Caco-2 (cell line): Measurements from ENCODE around the gene AGO3. TPM values are rescaled to one million over a fixed set of nuclear protein-coding genes. Genes with fewer than 3 reads are reported as not detected.
"Not testable (repeated sequence)": the region's sequence is repeated elsewhere in the genome, so short reads cannot be mapped to it uniquely, and the experiment has no call there.

Experiments used
- BruUV-seq: library from RNA; stranded (reverse); fragments of 400-500 nt; replicated peaks from 2 replicates; lab custom pipeline; 2021; lab: Mats Ljungman, UMichigan
- CTCF ChIA-PET: fragments of 300-600 bp; sonication (Branson Sonifier 250); formaldehyde crosslinking; loops from one replicate; lab custom pipeline; 2022; ENCODE audit warnings: antibody characterized with exemption; lab: Charles Lee
- POLR2A ChIA-PET: fragments of 300-600 bp; sonication (Branson Sonifier 250); formaldehyde crosslinking; loops from one replicate; lab custom pipeline; 2022; ENCODE audit warnings: antibody characterized with exemption; lab: Charles Lee
- DNase-seq, 2 experiments: peaks; one replicate each; pipeline versions ENCODE4 v3.0.0 to v3.0.0-alpha.2; 2020 to 2022
- H3K27me3 ChIP-seq: replicated peaks from 2 replicates; pipeline ENCODE4 v1.6.0; 2011; ENCODE audit warnings: low read length; ENCODE audit not compliant: control insufficient read depth, insufficient read depth
- H3K36me3 ChIP-seq: 2 replicates; pipeline ENCODE4 v1.5.1; 2011; ENCODE audit warnings: low read length; ENCODE audit not compliant: control insufficient read depth, insufficient read depth
- H3K4me1 ChIP-seq: fragments of 250-450 bp; sonication (Bioruptor Pico); 2 replicates; pipeline ENCODE4 v1.5.1; 2020; ENCODE audit warnings: mild to moderate bottlenecking
- H3K4me3 ChIP-seq: 2 replicates; pipeline ENCODE4 v1.5.1; 2011; ENCODE audit warnings: low read depth, mild to moderate bottlenecking, control low read depth, low read length
- H3K9me3 ChIP-seq: fragments of 250-450 bp; sonication (Bioruptor Pico); 2 replicates; pipeline ENCODE4 v1.5.1; 2020; ENCODE audit warnings: mild to moderate bottlenecking, moderate library complexity
- H3K27ac Mint-ChIP-seq: one replicate; pipeline ENCODE4 v1.8.0; 2022; ENCODE audit warnings: mixed read lengths; ENCODE audit not compliant: unreplicated experiment
- H3K27me3 Mint-ChIP-seq: one replicate; pipeline ENCODE4 v1.8.0; 2022; ENCODE audit warnings: mixed read lengths; ENCODE audit not compliant: insufficient read depth, unreplicated experiment
- H3K36me3 Mint-ChIP-seq: one replicate; pipeline ENCODE4 v1.8.0; 2022; ENCODE audit warnings: mild to moderate bottlenecking, mixed read lengths; ENCODE audit not compliant: insufficient read depth, unreplicated experiment
- H3K4me1 Mint-ChIP-seq: one replicate; pipeline ENCODE4 v1.8.0; 2022; ENCODE audit warnings: low read depth, mixed read lengths; ENCODE audit not compliant: unreplicated experiment
- H3K4me3 Mint-ChIP-seq: one replicate; pipeline ENCODE4 v1.8.0; 2022; ENCODE audit warnings: mild to moderate bottlenecking, moderate library complexity, mixed read lengths; ENCODE audit not compliant: unreplicated experiment
- H3K9me3 Mint-ChIP-seq: one replicate; pipeline ENCODE4 v1.8.0; 2022; ENCODE audit warnings: mixed read lengths; ENCODE audit not compliant: unreplicated experiment
- CTCF ChIP-seq, 2 experiments: fragments of 200-600 bp in 1 of 2; IDR thresholded peaks; 1 replicate in 1 of 2; 2 replicates in 1 of 2; pipeline versions ENCODE4 v1.5.1 to v1.8.0; 2011 to 2022; ENCODE audit warnings: antibody characterized with exemption in 1 of 2, control low read depth in 1 of 2, inconsistent platforms in 1 of 2, low read depth in 1 of 2, low read length in 1 of 2, mild to moderate bottlenecking in 1 of 2, moderate library complexity in 1 of 2; ENCODE audit not compliant: insufficient read depth in 1 of 2, severe bottlenecking in 1 of 2, unreplicated experiment in 1 of 2
- intact Hi-C: fragments of 100-400 bp; cut with micrococcal nuclease; formaldehyde crosslinking; loops from one replicate; pipeline ENCODE4 v1.10.0; 2022; ENCODE audit not compliant: unreplicated experiment
- total RNA-seq: library from RNA; stranded (reverse); gene quantifications from 2 replicates; pipeline ENCODE4 v1.2.3, GENCODE V29; 2022

AGO3 gene
- total RNA-seq, 1 experiment from 2014 or later, result 18.1 TPM

GRCh38 chr1:35888255-35888654 lies 42.6 kb upstream of the AGO3 start:
- H3K9me3 Mint-ChIP-seq, result no peaks in the 10 kb centered on the region
- no peaks in the 10 kb centered on the region for H3K9me3 ChIP-seq

GRCh38 chr1:35888981-35889380 lies 41.9 kb upstream of the AGO3 start:
- H3K9me3 Mint-ChIP-seq, intact Hi-C loops, H3K27ac Mint-ChIP-seq, CTCF ChIA-PET, H3K36me3 ChIP-seq, H3K27me3 Mint-ChIP-seq, H3K4me3 Mint-ChIP-seq, H3K9me3 ChIP-seq, H3K4me3 ChIP-seq, POLR2A ChIA-PET, BruUV-seq, H3K27me3 ChIP-seq, DNase-seq: not testable (repeated sequence)
- H3K4me1 ChIP-seq, result peaks cover 14% of the 10 kb centered on the region
- Mint-ChIP-seq H3K36me3 (peaks cover 19% of the 10 kb centered on the region), H3K4me1 (peaks cover 20% of the 10 kb centered on the region)

More at GRCh38 chr1:35888255-35888654, 42.6 kb upstream of the AGO3 start:
- Mint-ChIP-seq H3K27ac (no peak overlapping the region), H3K4me3 (no peak overlapping the region), H3K36me3 (peaks cover 17% of the 10 kb centered on the region), H3K4me1 (peaks cover 20% of the 10 kb centered on the region), H3K27me3 (no peaks in the 10 kb centered on the region)
- intact Hi-C loops, result no loop called here
- BruUV-seq, result no TSS peak
- Histone ChIP-seq H3K27me3 (no peaks in the 10 kb centered on the region), H3K4me3 (no peak overlapping the region), H3K36me3 (no peaks in the 10 kb centered on the region), H3K4me1 (peaks cover 14% of the 10 kb centered on the region)
- DNase-seq, result no peak
- CTCF ChIA-PET, result no interaction called here
- POLR2A ChIA-PET, result no interaction called here
- TF ChIP-seq CTCF (IDR thresholded peaks at IDR 0.05; ENCODE audit: insufficient read depth in 1 of 2, low read depth in 1 of 2, low read length in 1 of 2, severe bottlenecking in 1 of 2, unreplicated experiment in 1 of 2), result no peak

GRCh38 chr1:35893051-35893879 lies 37.6 kb upstream of the AGO3 start:
- H3K36me3 Mint-ChIP-seq, result peaks cover 21% of the 10 kb centered on the region
- H3K27ac Mint-ChIP-seq, result no peak overlapping the region
- DNase-seq, result no peak
- no peaks in the 10 kb centered on the region for H3K36me3 ChIP-seq
- H3K4me1 Mint-ChIP-seq, result no peaks in the 10 kb centered on the region
- CTCF ChIA-PET, result no interaction called here
- POLR2A ChIA-PET, result no interaction called here
- BruUV-seq, result no TSS peak
- intact Hi-C loops, result no loop called here
- no peaks in the 10 kb centered on the region for H3K9me3 Mint-ChIP-seq
- H3K27me3 Mint-ChIP-seq, result no peaks in the 10 kb centered on the region
- no peaks in the 10 kb centered on the region for H3K9me3 ChIP-seq
- H3K27me3 ChIP-seq, result no peaks in the 10 kb centered on the region
- no peaks in the 10 kb centered on the region for H3K4me1 ChIP-seq
- no peak for TF ChIP-seq CTCF (IDR thresholded peaks at IDR 0.05; ENCODE audit: insufficient read depth in 1 of 2, low read depth in 1 of 2, low read length in 1 of 2, severe bottlenecking in 1 of 2, unreplicated experiment in 1 of 2)
- H3K4me3 ChIP-seq, result no peak overlapping the region
- H3K4me3 Mint-ChIP-seq, result no peak overlapping the region
